ENCODE data around the gene PTGR3. TPM values are rescaled to one million over a fixed set of nuclear protein-coding genes. Genes with fewer than 3 reads are reported as not detected.

The PTGR3 gene
- total RNA-seq, 1 experiment from 2014 or later, result 12.2 TPM

DNA sequence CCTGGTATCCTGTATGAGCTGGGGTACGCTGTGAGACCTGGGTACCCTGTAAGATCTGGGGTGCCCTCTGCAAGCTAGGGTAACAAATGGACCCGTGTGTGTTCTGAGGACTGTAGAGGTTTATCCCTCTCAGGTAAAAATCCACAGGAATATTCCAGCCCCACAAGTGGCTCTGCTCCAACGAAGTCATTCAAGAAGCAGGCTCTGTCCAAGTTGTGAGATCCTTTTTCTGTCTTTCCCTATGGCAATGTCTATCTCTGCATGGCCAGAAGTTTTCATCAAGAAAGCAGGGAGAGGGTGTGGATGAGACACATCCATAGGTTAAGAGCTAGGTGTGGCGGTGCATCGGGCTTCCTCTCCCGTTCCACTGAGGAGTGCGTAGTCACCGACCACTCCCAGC is 43.0 kb downstream of the PTGR3 start:
- no peaks in the 10 kb centered on the region for H3K36me3 ChIP-seq
- no peak overlapping the region for H3K27ac ChIP-seq
- H3K4me1 ChIP-seq, result no peaks in the 10 kb centered on the region
- H3K9me3 ChIP-seq (replicated peaks), result no peaks in the 10 kb centered on the region
- DNase-seq, result no peak
- H3K27me3 ChIP-seq, result no peaks in the 10 kb centered on the region
- no peak overlapping the region for H3K4me3 ChIP-seq

- Histone ChIP-seq H3K9me3 (replicated peaks) (no peaks in the 10 kb centered on the region), H3K27ac (no peak overlapping the region), H3K36me3 (no peaks in the 10 kb centered on the region), H3K27me3 (no peaks in the 10 kb centered on the region), H3K4me1 (no peaks in the 10 kb centered on the region), H3K4me3 (no peak overlapping the region)
- no peak for DNase-seq
Observed at GRCh38 chr18:75164479-75164878, 44.5 kb downstream of the PTGR3 start.

- no peaks in the 10 kb centered on the region for H3K27me3 ChIP-seq
- H3K36me3 ChIP-seq, result no peaks in the 10 kb centered on the region
- DNase-seq, result no peak
- no peaks in the 10 kb centered on the region for H3K4me1 ChIP-seq
- no peak overlapping the region for H3K4me3 ChIP-seq
- H3K27ac ChIP-seq, result no peak overlapping the region
- H3K9me3 ChIP-seq (replicated peaks), result no peaks in the 10 kb centered on the region
Observed at GRCh38 chr18:75163736-75164135, 45.2 kb downstream of the PTGR3 start.

GRCh38 chr18:75162978-75163377 is 46.0 kb downstream of the PTGR3 start:
- no peak for DNase-seq
- Histone ChIP-seq H3K27me3 (no peaks in the 10 kb centered on the region), H3K4me3 (no peak overlapping the region), H3K4me1 (no peaks in the 10 kb centered on the region), H3K36me3 (no peaks in the 10 kb centered on the region), H3K27ac (no peak overlapping the region), H3K9me3 (replicated peaks) (no peaks in the 10 kb centered on the region)

- Histone ChIP-seq H3K36me3 (no peaks in the 10 kb centered on the region), H3K27ac (no peak overlapping the region), H3K27me3 (no peaks in the 10 kb centered on the region), H3K4me1 (no peaks in the 10 kb centered on the region), H3K9me3 (replicated peaks) (no peaks in the 10 kb centered on the region), H3K4me3 (no peak overlapping the region)
- peak in 1 of 2 experiments; percentile 8 for DNase-seq
Observed at GRCh38 chr18:75162467-75162866, 46.5 kb downstream of the PTGR3 start.

DNA sequence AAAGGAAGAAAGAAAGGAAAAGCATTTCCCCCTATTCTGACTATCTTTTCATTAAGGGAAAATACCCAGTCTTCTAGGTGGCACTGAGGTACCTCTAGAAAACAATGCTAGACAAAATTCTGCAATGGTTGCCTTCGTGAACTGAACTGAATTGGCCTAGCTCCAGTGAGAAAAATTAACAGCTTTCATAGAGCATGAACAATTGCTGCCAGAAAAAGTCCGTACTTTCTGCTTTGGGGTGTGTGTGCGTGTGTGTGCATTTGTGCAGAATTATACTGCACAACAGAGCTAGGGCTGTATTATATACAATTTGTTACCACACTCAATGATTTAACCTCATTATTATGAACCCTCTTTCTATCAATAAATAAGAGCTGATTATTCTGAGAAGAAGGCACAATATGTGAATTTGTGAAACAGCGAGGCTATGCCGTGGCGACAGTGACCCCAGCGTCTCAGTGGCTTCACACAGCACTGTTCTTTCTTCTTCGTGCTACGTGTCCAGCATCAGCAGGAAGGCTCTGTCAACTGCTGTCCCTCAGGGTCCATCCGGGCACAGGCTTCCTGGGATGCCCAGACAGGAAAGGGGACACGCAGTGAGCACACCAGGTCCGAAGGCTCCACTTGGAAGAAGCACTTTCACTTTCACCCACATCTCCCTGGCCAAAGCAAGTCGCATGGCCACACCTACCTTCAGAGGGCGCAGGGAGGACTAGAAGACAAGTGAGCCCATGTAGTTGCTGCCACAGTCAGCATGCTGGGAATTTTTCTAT is 47.5 kb downstream of the PTGR3 start:
- no peak overlapping the region for H3K4me3 ChIP-seq
- H3K36me3 ChIP-seq, result no peaks in the 10 kb centered on the region
- no peak overlapping the region for H3K27ac ChIP-seq
- H3K27me3 ChIP-seq, result no peaks in the 10 kb centered on the region
- peak in 1 of 2 experiments; percentile 8 for DNase-seq
- H3K9me3 ChIP-seq (replicated peaks), result no peaks in the 10 kb centered on the region
- no peaks in the 10 kb centered on the region for H3K4me1 ChIP-seq

DNA sequence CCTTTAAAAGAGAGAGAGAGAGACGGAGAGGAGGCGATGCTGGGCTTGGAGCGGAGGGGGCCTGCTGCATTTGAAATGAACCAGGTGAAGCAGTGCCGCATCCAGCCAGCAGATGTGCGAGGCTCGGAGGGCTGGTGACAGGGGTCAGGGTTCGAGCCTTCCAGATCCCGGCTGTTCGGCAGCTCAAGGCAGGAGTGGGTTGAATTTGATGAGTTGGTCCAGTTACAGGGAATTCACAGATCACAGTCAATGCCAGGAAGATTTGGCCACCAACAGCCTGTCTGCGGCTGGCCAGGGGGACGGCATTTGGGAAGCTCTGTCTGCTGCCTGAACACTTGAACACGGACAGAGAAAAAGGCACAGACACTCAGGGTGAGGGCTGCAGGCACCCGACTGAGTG is 48.6 kb downstream of the PTGR3 start:
- Histone ChIP-seq H3K27ac (no peak overlapping the region), H3K4me1 (no peaks in the 10 kb centered on the region), H3K36me3 (no peaks in the 10 kb centered on the region), H3K27me3 (no peaks in the 10 kb centered on the region), H3K4me3 (no peak overlapping the region), H3K9me3 (replicated peaks) (no peaks in the 10 kb centered on the region)
- no peak for DNase-seq

GRCh38 chr18:75159646-75160356 is 49.1 kb downstream of the PTGR3 start:
- Histone ChIP-seq H3K27ac (no peak overlapping the region), H3K4me1 (no peaks in the 10 kb centered on the region), H3K4me3 (no peak overlapping the region), H3K27me3 (no peaks in the 10 kb centered on the region), H3K36me3 (no peaks in the 10 kb centered on the region), H3K9me3 (replicated peaks) (no peaks in the 10 kb centered on the region)
- no peak for DNase-seq

DNA sequence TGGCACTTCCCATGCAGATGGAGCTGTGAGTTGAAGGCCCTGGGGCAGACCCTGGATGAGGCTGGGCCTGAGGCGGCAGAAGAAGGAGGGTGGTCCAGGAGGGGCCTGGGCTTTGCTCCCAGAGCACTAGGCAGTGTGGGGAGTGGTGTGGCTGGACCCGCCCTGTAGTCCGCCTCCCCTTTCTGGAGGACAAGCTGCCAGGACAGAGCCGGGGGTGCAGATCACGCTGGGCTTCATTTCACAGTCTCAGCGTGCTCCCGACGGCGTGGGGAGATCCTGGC is 49.8 kb downstream of the PTGR3 start:
- no peaks in the 10 kb centered on the region for H3K9me3 ChIP-seq (replicated peaks)
- H3K4me3 ChIP-seq, result no peak overlapping the region
- H3K4me1 ChIP-seq, result no peaks in the 10 kb centered on the region
- H3K27ac ChIP-seq, result no peak overlapping the region
- H3K27me3 ChIP-seq, result no peaks in the 10 kb centered on the region
- no peak for DNase-seq
- H3K36me3 ChIP-seq, result no peaks in the 10 kb centered on the region

Other genes starting within 250 kb of the PTGR3 start
- gene TSHZ1, start 1.7 kb upstream of the PTGR3 start, total RNA-seq (2014; rRNA removed; shearing (Covaris generic)), result 5.5 and 5.7 TPM in 2 replicates
- not detected in 2 replicates for gene SMIM21, start 218.6 kb upstream of the PTGR3 start, total RNA-seq (2014; rRNA removed; shearing (Covaris generic))

All from SJCRH30 (cell line).